GM21360 (cell line): Measurements from ENCODE around the gene IMPDH2.

Source experiments
- ATAC-seq: cut with Tn5 transposase; IDR thresholded peaks from one replicate; pipeline ENCODE4 v1.9.1; 2021; ENCODE audit warnings: mild to moderate bottlenecking, moderate library complexity; ENCODE audit not compliant: unreplicated experiment

IMPDH2 gene

DNA sequence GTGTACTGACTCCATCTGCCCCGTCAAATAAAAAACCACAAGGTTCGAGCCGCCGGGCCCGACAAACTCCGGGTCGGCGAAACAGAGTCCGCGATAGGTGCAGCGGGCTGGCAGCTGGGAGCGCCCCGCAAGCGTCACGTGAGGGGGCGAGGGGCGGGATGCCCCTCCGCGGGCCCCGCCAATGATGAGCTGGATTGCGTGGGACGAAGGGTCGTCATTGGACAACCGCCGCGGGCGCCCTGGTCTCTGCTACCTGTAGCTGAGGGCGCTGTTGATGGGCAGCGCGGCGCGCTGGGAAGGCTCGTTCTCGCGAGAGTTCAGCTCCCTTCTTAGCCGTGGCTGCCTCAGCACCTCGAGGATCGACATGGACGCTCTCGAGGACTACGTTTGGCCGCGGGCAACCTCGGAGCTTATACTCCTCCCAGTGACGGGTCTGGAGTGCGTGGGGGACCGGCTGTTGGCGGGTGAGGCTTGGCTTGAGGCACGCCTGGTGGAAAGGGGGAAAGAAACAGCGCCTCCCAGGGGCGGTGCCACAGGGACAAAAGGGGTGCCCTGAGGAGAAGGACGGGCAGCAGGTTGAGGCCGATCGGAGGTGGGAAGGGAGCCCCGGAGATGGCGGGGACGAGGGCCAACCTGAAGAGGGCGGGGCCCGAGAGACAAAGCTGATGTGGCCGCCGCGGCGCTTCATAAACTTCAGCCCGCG is 22.0 kb downstream of the IMPDH2 start, which contains the start of gene WDR6:
Gene WDR6 (plus strand): TSS at position 324 of the 703 bp plus-strand sequence. CDS start 41 bp downstream, at position 365.
- ATAC-seq, result peak; percentile 79

DNA sequence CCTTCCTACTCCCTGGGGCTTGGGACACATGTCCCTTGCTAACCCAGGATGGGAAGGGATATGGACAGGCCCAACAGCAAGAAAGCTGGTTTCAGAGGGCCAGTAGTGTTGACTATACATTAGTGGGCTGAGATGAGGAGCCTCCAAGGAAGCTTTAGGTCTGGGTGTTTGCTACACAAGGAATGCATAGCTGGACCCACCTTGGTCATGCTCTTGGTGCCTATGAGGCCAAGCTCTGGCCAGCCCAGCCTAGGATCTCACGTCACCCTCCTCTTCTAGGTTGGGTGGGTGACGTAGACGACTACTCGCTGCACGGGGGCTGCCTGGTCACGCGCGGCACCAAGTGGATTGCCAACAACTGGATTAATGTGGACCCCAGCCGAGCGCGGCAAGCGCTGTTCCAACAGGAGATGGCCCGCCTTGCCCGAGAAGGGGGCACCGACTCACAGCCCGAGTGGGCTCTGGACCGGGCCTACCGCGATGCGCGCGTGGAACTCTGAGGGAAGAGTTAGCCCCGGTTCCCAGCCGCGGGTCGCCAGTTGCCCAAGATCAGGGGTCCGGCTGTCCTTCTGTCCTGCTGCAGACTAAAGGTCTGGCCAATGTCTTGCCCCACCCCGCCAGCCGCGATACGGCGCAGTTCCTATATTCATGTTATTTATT is 22.7 kb downstream of the IMPDH2 start:
- ATAC-seq, result no peak

- ATAC-seq, result no peak
These were observed 23.2 kb downstream of the IMPDH2 start for GRCh38 chr3:49005998-49006397.

- no peak for ATAC-seq
These were observed 23.9 kb downstream of the IMPDH2 start for GRCh38 chr3:49005303-49005680.

DNA sequence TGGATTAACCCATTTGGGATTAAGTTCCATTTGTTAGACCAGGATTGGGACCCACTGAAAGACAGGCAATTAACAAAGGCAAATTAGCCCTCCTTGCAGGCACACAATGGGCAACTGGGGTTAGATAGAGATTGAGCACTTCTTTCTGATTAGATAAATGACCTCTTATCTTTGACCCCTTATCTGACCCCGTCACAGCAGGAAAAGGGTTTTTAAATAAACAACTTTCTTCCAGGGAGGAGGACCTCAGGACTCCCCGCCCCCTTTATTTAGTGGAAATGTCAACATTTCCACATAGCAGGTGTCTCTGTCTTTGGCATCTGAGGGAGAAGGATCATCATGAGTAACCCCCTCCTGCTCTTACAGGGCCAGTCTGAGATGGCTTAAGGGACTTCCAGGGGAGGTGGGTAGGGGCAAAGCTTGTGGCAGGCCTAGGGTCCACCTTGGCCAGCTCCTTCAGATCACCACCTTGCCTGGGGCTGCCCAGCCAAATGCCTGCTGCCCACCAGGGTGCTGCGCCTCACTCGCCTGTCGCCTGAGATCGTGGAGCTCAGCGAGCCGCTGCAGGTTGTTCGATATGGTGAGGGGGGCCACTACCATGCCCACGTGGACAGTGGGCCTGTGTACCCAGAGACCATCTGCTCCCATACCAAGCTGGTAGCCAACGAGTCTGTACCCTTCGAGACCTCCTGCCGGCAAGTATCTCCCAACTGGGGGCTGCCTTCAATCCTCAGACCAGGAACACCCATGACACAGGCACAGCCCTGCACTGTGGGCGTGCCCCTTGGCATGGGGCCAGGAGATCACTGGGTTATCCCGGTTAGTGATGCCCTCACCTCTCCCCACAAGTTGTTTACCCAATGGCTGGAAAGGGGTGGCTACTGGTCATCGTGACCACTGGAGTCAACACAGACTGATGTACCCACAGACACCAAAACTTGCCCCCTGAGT is 24.6 kb downstream of the IMPDH2 start:
- ATAC-seq, result no peak

DNA sequence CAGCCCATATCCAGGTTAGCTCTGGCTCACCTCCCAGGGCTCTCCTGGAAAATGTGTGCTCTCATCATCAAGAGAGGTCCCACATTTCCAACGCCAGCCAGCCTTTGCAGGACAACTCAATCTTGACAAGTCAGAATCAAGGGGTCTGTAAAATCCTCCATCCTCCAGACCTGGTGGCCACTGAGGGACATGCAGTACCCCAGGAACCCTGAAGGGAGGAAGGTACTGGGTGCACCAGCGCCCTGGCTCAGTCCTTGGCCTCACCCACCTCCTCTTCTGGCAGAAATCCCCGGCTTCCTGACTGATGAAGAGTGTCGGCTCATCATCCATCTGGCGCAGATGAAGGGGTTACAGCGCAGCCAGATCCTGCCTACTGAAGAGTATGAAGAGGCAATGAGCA is 28.0 kb downstream of the IMPDH2 start:
- ATAC-seq, result no peak

GRCh38 chr3:48999085-48999858 is 29.9 kb downstream of the IMPDH2 start:
- ATAC-seq, result no peak

DNA sequence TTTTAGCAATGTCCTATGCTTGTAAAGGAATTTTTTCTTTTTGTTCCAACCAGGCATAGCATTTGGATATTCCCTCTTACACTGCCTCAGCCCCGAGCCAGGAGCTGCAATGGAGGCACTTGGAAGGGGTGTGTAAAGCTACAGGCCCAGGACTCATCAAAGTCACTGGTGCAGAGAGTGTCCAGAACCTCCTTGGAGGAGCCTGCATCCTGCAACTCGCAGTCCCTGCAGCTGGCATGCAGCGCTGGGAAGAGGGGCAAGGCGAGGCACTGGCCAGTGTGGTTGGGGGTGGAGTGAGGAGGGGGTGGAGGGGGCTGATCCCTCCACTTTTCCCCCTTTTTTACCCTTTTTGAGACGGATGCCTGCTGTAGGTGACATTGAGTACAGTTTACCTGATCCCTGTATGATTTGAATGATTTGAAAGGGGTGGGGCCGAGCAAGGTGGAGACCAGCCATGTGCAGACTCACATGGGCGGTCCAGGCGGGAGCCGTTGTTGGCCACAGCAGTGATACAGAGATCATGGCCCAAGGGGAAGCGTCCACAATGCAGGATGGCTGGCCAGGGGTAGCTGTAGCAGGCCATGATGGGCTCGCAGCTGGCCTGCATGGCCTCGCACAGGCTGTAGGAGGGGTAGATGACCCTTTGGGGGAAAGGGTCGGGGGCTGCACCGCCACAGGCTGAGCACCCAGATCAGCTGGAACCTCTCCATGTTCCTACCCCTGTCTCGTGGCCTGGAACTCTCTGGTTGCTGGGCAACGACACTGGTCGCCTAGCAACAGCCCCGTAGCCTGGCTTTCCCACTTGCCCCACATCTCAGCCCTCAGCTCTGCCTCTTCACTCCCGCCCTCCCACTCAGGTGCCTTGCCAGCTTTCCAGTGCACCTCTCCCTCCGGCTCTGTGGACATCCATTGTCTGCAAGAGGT is 31.2 kb downstream of the IMPDH2 start:
- no peak for ATAC-seq

GRCh38 chr3:48997102-48997635 is 32.0 kb downstream of the IMPDH2 start:
- ATAC-seq, result no peak

DNA sequence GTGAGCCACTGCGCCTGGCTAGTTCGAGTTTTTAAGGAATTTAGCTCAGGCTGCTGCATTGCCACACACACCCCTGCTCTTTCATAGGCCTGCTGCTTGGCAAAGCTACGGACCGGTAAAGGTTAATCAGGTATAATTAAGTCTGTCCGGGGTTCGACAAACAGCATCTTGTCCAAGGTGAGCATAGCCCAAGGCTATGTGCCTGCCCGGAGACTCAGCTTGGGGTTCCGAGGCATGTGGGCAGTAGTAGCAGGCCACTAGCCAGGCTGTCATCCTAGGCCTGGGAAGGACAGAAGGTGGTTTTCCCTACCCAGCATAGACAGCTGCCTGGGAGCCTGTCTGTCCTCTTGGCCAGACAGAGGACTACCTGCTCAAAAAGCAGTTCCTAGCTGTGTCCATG is 32.6 kb downstream of the IMPDH2 start:
- no peak for ATAC-seq

- ATAC-seq, result no peak
These were observed 35.4 kb downstream of the IMPDH2 start for GRCh38 chr3:48993834-48994233.

DNA sequence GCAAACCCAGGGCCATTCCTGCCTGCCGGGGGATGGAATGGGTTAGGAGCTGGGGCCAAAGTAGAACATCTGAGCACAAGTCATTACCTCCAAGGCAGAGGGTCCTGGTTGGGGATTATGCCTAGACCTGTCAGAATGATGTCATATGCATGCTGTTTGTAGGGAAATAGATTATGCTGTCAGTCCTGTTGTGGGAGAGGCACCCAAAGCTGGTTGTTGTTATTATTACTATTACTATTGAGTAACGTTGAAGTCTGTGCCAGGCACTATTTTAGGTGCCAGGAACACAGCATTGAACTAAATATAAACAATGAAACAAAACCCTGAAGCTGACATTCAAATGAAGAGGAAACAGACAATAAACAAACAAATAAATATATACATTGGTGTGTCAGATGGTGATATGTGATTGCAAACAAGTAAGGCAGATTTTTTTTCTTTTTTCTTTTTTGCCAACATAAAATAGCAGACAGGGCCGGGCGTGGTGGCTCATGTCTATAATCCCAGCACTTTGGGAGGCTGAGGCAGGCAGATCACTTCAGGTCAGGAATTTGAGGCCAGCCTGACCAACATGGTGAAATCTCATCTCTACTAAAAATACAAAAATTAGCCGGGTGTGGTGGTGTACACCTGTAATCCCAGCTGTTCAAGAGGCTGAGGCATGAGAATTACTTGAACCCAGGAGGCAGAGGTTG is 37.2 kb downstream of the IMPDH2 start:
- ATAC-seq, result no peak

DNA sequence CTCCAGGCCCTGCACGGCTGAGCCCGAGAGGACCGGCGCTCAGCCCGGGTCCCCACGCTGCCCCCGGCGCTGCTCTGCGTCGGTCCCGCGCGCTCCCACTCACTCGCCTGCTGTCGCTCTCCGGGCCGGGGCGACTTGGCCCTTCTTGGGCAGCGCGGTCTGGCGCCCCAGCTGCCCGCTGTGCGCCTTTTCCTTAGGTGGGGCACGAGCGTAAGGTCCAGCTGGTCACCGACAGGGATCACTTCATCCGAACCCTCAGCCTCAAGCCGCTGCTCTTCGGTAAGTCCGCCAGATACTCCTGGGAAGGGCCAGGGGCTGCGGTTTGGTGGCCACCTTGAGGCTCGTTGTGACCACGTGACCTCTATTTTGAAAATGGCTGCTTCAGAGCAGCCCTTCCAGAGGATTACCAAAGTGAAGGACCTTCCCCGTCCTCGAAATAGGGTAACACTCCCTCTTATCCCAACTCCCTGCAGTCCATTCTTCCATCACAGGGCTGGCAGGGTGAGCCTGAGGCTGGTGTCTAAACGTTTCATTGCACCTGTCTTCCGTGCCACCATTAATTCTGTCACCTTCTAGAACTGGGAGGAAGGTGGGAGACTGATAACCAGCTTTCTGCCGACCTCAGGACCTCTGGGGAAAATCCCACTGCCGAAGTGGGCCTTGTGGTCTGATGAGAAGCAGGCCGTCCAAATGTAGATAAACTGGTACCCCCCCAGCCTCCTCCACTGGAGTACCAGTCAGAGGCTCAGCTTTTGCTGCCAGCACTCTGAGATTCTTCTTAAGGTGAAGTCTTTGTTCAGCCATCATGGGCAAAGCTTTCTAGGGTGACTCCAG is 38.3 kb downstream of the IMPDH2 start:
- no peak for ATAC-seq

DNA sequence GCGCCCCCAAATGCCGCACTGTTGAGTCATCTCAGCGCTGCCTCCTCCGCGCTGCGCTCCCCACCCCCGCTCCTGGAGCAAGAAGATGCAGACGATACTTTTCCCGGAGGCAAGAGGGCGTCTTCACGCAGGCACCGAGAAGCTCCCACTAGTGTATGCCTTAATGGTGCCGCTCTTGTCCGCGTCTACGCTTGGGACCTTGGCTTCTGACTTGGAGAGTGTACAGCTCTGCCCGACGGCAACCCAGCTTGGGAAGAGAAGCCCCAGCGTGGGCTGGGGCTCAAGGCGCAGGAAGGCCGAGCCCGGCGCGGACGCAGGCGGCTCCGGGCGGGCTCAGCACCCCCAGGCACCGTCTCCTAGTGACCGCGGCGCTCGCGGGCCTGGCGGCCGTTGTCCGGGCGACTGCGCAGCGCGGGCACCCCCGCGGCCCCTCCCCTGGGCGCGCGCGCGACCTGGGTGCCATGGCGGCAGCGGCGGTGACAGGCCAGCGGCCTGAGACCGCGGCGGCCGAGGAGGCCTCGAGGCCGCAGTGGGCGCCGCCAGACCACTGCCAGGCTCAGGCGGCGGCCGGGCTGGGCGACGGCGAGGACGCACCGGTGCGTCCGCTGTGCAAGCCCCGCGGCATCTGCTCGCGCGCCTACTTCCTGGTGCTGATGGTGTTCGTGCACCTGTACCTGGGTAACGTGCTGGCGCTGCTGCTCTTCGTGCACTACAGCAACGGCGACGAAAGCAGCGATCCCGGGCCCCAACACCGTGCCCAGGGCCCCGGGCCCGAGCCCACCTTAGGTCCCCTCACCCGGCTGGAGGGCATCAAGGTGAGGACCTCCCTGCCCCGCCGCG is 39.2 kb downstream of the IMPDH2 start, which contains the start of gene P4HTM:
Gene P4HTM (plus strand): TSS at position 446 of the 840 bp plus-strand sequence. CDS start 16 bp downstream, at position 462.
- peak; percentile 49 for ATAC-seq

GRCh38 chr3:48989126-48989795 is 39.9 kb downstream of the IMPDH2 start:
- ATAC-seq, result no peak

DNA sequence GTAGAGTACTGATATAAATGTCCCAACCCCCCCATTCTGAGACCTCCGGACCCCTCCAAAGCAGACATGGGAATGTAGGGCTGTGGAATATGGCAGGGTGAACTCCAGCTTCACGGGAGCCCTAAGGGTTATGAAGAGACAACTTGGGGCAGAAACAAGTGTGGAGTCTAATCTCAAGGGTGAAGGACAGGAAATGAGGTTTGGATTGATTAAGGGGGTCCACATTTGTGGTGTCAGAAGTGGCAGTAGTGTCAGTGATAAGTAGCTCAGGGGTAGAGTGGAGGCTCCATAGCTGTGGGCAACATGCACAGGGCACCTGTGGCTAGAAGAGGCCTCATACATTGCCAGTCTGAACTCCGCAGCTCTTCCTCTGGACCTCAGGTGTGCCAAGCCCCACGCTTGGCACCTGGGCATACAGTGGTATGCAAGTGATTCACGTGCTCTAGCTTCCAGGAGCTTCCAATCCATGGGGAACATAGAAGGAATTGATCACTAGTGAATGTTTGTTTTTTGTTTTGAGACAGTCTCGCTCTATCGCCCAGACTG is 43.3 kb downstream of the IMPDH2 start:
- ATAC-seq, result no peak
